Left hindlimb (tissue), 1 donor: ENCODE data around the gene MSMO1.
A peak's percentile ranks its signal among the peaks of the same experiment; 100 is the strongest.

Experiments
- DNase-seq: peaks from one replicate; pipeline ENCODE4 v3.0.0-alpha.2; 2018

Gene MSMO1

GRCh38 chr4:165361810-165362209 is 34.3 kb downstream of the MSMO1 start:
- no peak for DNase-seq

GRCh38 chr4:165364452-165365080 is 37.1 kb downstream of the MSMO1 start:
- DNase-seq: no peak

GRCh38 chr4:165367040-165367439 is 39.6 kb downstream of the MSMO1 start:
- no peak for DNase-seq

- no peak for DNase-seq
Measured at GRCh38 chr4:165368114-165368513, 40.6 kb downstream of the MSMO1 start.

GRCh38 chr4:165368567-165368966 is 41.1 kb downstream of the MSMO1 start:
- DNase-seq: no peak

- DNase-seq: no peak
Measured at GRCh38 chr4:165369522-165369921, 42.1 kb downstream of the MSMO1 start.

GRCh38 chr4:165370530-165370929 is 43.1 kb downstream of the MSMO1 start:
- no peak for DNase-seq

GRCh38 chr4:165375465-165375864 is 48.0 kb downstream of the MSMO1 start:
- DNase-seq: no peak

- DNase-seq: no peak
Measured at GRCh38 chr4:165378398-165378744, 50.9 kb downstream of the MSMO1 start.

GRCh38 chr4:165378745-165379677 is 51.5 kb downstream of the MSMO1 start, which contains the start of gene CPE:
Gene CPE (plus strand): TSS chr4:165379008. CDS start chr4:165379222, 214 bp downstream.
- DNase-seq: peak; percentile 86

GRCh38 chr4:165379678-165380064 is 52.2 kb downstream of the MSMO1 start:
- DNase-seq: peak; percentile 76

- DNase-seq: no peak
Measured at GRCh38 chr4:165380805-165381204, 53.3 kb downstream of the MSMO1 start.

GRCh38 chr4:165381821-165382373 is 54.4 kb downstream of the MSMO1 start:
- no peak for DNase-seq

GRCh38 chr4:165382640-165383039 is 55.2 kb downstream of the MSMO1 start:
- DNase-seq: no peak

- no peak for DNase-seq
Measured at GRCh38 chr4:165383591-165384073, 56.2 kb downstream of the MSMO1 start.

GRCh38 chr4:165384186-165384585 is 56.7 kb downstream of the MSMO1 start:
- DNase-seq: no peak

GRCh38 chr4:165384598-165384997 is 57.1 kb downstream of the MSMO1 start:
- DNase-seq: no peak

- no peak for DNase-seq
Measured at GRCh38 chr4:165385126-165385525, 57.7 kb downstream of the MSMO1 start.

GRCh38 chr4:165386328-165386727 is 58.9 kb downstream of the MSMO1 start:
- DNase-seq: no peak

GRCh38 chr4:165388756-165389155 is 61.3 kb downstream of the MSMO1 start:
- DNase-seq: no peak
